HEK293 (cell line): Measurements from ENCODE around the gene ZNF202.

Experiments used
- CTCF ChIA-PET: fragments of 350-600 bp; formaldehyde crosslinking; extraction: SDS; loops from one replicate; lab custom pipeline; 2021; ENCODE audit warnings: antibody characterized with exemption; lab: Yijun Ruan, JAX
- POLR2A ChIA-PET: fragments of 300-600 bp; formaldehyde crosslinking; extraction: SDS; loops from one replicate; lab custom pipeline; 2020; ENCODE audit warnings: antibody characterized with exemption, inconsistent platforms; lab: Yijun Ruan, JAX
- H3K27ac ChIP-seq: fragments of 200-500 bp; sonication (Bioruptor generic); 2 replicates; pipeline ENCODE4 v1.5.1; 2014; ENCODE audit warnings: low read depth, low read length, control low read depth, inconsistent platforms; ENCODE audit errors: extremely low read depth
- H3K36me3 ChIP-seq, 2 experiments: fragments of 200-500 bp in 1 of 2; sonication (Bioruptor generic) in 1 of 2; 1 replicate in 1 of 2; 2 replicates in 1 of 2; pipeline ENCODE4 v1.5.1; 2014 to 2017; ENCODE audit warnings: inconsistent platforms in 2 of 2, low read length in 2 of 2; ENCODE audit not compliant: control insufficient read depth in 2 of 2, insufficient read depth in 1 of 2
- H3K4me1 ChIP-seq: fragments of 200-500 bp; sonication (Bioruptor generic); 2 replicates; pipeline ENCODE4 v1.5.1; 2014; ENCODE audit warnings: mild to moderate bottlenecking, low read length, inconsistent platforms; ENCODE audit not compliant: control insufficient read depth, insufficient read depth
- H3K4me3 ChIP-seq: 2 replicates; pipeline ENCODE4 v1.5.1; 2011; ENCODE audit warnings: low read depth, mild to moderate bottlenecking, control low read depth, low read length, moderate library complexity
- H3K9me3 ChIP-seq: fragments of 200-500 bp; sonication (Bioruptor generic); 2 replicates; pipeline ENCODE4 v1.5.1; 2014; ENCODE audit warnings: low read depth, low read length, inconsistent platforms; ENCODE audit not compliant: control insufficient read depth, insufficient read depth
- BCL11A ChIP-seq: fragments of 450-650 bp; formaldehyde crosslinking; IDR thresholded peaks from 2 replicates; pipeline ENCODE4 v1.5.1; 2016; ENCODE audit warnings: low read depth, missing biosample characterization, missing genetic modification characterization
- BCL11B ChIP-seq: fragments of 450-650 bp; formaldehyde crosslinking; IDR thresholded peaks from 2 replicates; pipeline ENCODE4 v1.5.1; 2016; ENCODE audit warnings: low read depth, missing biosample characterization, missing genetic modification characterization
- EGR2 ChIP-seq: fragments of 450-650 bp; formaldehyde crosslinking; IDR thresholded peaks from 2 replicates; pipeline ENCODE4 v1.5.1; 2016; ENCODE audit warnings: low read depth, missing biosample characterization, missing genetic modification characterization
- IKZF3 ChIP-seq: fragments of 450-650 bp; IDR thresholded peaks from 2 replicates; pipeline ENCODE4 v1.5.0; 2018; ENCODE audit warnings: missing biosample characterization, mild to moderate bottlenecking, missing genetic modification characterization, moderate library complexity
- PRDM1 ChIP-seq: fragments of 450-650 bp; formaldehyde crosslinking; IDR thresholded peaks from 2 replicates; pipeline ENCODE4; 2016; ENCODE audit warnings: missing biosample characterization, missing genetic modification characterization
- SCRT2 ChIP-seq: fragments of 450-650 bp; formaldehyde crosslinking; IDR thresholded peaks from 2 replicates; pipeline ENCODE4 v1.5.1; 2016; ENCODE audit warnings: missing biosample characterization, missing genetic modification characterization
- ZBTB48 ChIP-seq: fragments of 450-650 bp; formaldehyde crosslinking; IDR thresholded peaks from 2 replicates; pipeline ENCODE4 v1.5.1; 2016; ENCODE audit warnings: missing biosample characterization, missing genetic modification characterization
- ZNF18 ChIP-seq: fragments of 450-650 bp; formaldehyde crosslinking; IDR thresholded peaks from 2 replicates; pipeline ENCODE4 v1.5.1; 2016; ENCODE audit warnings: missing biosample characterization, missing genetic modification characterization
- ZNF24 ChIP-seq: fragments of 450-650 bp; formaldehyde crosslinking; IDR thresholded peaks from 2 replicates; pipeline ENCODE4 v1.5.1; 2016; ENCODE audit warnings: missing biosample characterization, missing genetic modification characterization
- ZNF274 ChIP-seq, 2 experiments: fragments of 200-500 bp in 1 of 2; fragments of 450-650 bp in 1 of 2; sonication (Bioruptor generic) in 1 of 2; formaldehyde crosslinking in 1 of 2; IDR thresholded peaks; 2 replicates each; pipeline versions ENCODE4 v1.5.1 to v1.6.1; 2014 to 2016; ENCODE audit warnings: borderline replicate concordance in 1 of 2, inconsistent platforms in 1 of 2, low read length in 1 of 2, missing biosample characterization in 1 of 2, missing genetic modification characterization in 1 of 2
- ZNF555 ChIP-seq: fragments of 450-650 bp; formaldehyde crosslinking; conservative IDR thresholded peaks from 2 replicates; pipeline ENCODE4 v1.5.1; 2017; ENCODE audit warnings: missing biosample characterization, mild to moderate bottlenecking, missing genetic modification characterization, inconsistent platforms
- ZNF571 ChIP-seq: fragments of 450-650 bp; formaldehyde crosslinking; IDR thresholded peaks from 2 replicates; pipeline ENCODE4 v1.5.0; 2017; ENCODE audit warnings: missing biosample characterization, missing genetic modification characterization
- ZNF624 ChIP-seq: fragments of 450-650 bp; formaldehyde crosslinking; IDR thresholded peaks from 2 replicates; pipeline ENCODE4 v1.5.1; 2017; ENCODE audit warnings: missing biosample characterization, missing genetic modification characterization
- ZNF768 ChIP-seq: fragments of 450-650 bp; formaldehyde crosslinking; IDR thresholded peaks from 2 replicates; pipeline ENCODE4 v1.5.1; 2018; ENCODE audit warnings: missing biosample characterization, mild to moderate bottlenecking, missing genetic modification characterization
- ZNF776 ChIP-seq: fragments of 450-650 bp; formaldehyde crosslinking; IDR thresholded peaks from 2 replicates; pipeline ENCODE4 v1.5.0; 2017; ENCODE audit warnings: missing biosample characterization, missing genetic modification characterization, borderline replicate concordance
- TF ChIP-seq, protein P1 (sequence below): fragments of 450-650 bp; formaldehyde crosslinking; IDR thresholded peaks from 2 replicates; pipeline ENCODE4 v1.5.1; 2016; ENCODE audit warnings: missing biosample characterization, missing genetic modification characterization
- TF ChIP-seq, protein P2 (sequence below): fragments of 450-650 bp; formaldehyde crosslinking; conservative IDR thresholded peaks from 2 replicates; pipeline ENCODE4 v1.5.1; 2016; ENCODE audit warnings: low read depth, missing biosample characterization, missing genetic modification characterization
- TF ChIP-seq, protein P3 (sequence below): fragments of 450-650 bp; formaldehyde crosslinking; IDR thresholded peaks from 2 replicates; pipeline ENCODE4 v1.5.1; 2016; ENCODE audit warnings: missing biosample characterization, missing genetic modification characterization
- TF ChIP-seq, protein P4 (sequence below): fragments of 450-650 bp; formaldehyde crosslinking; IDR thresholded peaks from 2 replicates; pipeline ENCODE4 v1.5.1; 2017; ENCODE audit warnings: missing biosample characterization, missing genetic modification characterization
- TF ChIP-seq, protein P5 (sequence below): fragments of 450-650 bp; formaldehyde crosslinking; IDR thresholded peaks from 2 replicates; pipeline ENCODE4 v1.5.0; 2017; ENCODE audit warnings: missing biosample characterization, missing genetic modification characterization, borderline replicate concordance

The ZNF202 gene

GRCh38 chr11:123775289-123775688, 33.8 kb upstream of the ZNF202 start (continued):
- TF ChIP-seq ZNF555 (tag by site-specific recombination) (no peak), ZNF776 (tag by site-specific recombination) (no peak), ZNF624 (tag by site-specific recombination) (no peak), ZNF18 (tag by site-specific recombination) (no peak), ZNF768 (tag by site-specific recombination) (no peak), PRDM1 (tag by site-specific recombination) (no peak), ZNF24 (no peak), ZBTB48 (tag by site-specific recombination) (no peak), IKZF3 (tag by site-specific recombination) (no peak), ZNF274 (IDR thresholded peaks at IDR 0.05; ENCODE audit: low read length) (no peak), ZNF274 (tag by site-specific recombination; IDR thresholded peaks at IDR 0.05; ENCODE audit: borderline replicate concordance) (no peak)
- TF ChIP-seq, protein P1, sequence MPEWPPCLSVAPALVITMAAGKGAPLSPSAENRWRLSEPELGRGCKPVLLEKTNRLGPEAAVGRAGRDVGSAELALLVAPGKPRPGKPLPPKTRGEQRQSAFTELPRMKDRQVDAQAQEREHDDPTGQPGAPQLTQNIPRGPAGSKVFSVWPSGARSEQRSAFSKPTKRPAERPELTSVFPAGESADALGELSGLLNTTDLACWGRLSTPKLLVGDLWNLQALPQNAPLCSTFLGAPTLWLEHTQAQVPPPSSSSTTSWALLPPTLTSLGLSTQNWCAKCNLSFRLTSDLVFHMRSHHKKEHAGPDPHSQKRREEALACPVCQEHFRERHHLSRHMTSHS: no peak
- TF ChIP-seq, protein P2, sequence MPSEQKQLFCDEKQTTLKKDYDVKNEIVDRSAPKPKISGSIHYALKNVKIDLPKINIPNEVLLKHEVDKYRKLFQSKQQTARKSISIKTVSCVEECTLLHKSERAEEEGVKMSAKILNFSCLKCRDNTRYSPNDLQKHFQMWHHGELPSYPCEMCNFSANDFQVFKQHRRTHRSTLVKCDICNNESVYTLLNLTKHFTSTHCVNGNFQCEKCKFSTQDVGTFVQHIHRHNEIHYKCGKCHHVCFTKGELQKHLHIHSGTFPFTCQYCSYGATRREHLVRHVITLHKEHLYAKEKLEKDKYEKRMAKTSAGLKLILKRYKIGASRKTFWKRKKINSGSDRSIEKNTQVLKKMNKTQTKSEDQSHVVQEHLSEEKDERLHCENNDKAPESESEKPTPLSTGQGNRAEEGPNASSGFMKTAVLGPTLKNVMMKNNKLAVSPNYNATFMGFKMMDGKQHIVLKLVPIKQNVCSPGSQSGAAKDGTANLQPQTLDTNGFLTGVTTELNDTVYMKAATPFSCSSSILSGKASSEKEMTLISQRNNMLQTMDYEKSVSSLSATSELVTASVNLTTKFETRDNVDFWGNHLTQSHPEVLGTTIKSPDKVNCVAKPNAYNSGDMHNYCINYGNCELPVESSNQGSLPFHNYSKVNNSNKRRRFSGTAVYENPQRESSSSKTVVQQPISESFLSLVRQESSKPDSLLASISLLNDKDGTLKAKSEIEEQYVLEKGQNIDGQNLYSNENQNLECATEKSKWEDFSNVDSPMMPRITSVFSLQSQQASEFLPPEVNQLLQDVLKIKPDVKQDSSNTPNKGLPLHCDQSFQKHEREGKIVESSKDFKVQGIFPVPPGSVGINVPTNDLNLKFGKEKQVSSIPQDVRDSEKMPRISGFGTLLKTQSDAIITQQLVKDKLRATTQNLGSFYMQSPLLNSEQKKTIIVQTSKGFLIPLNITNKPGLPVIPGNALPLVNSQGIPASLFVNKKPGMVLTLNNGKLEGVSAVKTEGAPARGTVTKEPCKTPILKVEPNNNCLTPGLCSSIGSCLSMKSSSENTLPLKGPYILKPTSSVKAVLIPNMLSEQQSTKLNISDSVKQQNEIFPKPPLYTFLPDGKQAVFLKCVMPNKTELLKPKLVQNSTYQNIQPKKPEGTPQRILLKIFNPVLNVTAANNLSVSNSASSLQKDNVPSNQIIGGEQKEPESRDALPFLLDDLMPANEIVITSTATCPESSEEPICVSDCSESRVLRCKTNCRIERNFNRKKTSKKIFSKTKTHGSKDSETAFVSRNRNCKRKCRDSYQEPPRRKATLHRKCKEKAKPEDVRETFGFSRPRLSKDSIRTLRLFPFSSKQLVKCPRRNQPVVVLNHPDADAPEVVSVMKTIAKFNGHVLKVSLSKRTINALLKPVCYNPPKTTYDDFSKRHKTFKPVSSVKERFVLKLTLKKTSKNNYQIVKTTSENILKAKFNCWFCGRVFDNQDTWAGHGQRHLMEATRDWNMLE: no peak

GRCh38 chr11:123773959-123774358, 32.5 kb upstream of the ZNF202 start:
- H3K27ac ChIP-seq: no peak overlapping the region
- H3K4me1 ChIP-seq: no peaks in the 10 kb centered on the region
- H3K9me3 ChIP-seq: no peaks in the 10 kb centered on the region
- H3K36me3 ChIP-seq: no peaks in the 10 kb centered on the region
- H3K4me3 ChIP-seq: no peak overlapping the region
- POLR2A ChIA-PET: no interaction called here
- CTCF ChIA-PET: no interaction called here
- TF ChIP-seq ZNF571 (no peak), BCL11A (tag by site-specific recombination) (no peak), EGR2 (no peak), SCRT2 (tag by site-specific recombination) (no peak), BCL11B (tag by site-specific recombination) (no peak)
- TF ChIP-seq, protein P3, sequence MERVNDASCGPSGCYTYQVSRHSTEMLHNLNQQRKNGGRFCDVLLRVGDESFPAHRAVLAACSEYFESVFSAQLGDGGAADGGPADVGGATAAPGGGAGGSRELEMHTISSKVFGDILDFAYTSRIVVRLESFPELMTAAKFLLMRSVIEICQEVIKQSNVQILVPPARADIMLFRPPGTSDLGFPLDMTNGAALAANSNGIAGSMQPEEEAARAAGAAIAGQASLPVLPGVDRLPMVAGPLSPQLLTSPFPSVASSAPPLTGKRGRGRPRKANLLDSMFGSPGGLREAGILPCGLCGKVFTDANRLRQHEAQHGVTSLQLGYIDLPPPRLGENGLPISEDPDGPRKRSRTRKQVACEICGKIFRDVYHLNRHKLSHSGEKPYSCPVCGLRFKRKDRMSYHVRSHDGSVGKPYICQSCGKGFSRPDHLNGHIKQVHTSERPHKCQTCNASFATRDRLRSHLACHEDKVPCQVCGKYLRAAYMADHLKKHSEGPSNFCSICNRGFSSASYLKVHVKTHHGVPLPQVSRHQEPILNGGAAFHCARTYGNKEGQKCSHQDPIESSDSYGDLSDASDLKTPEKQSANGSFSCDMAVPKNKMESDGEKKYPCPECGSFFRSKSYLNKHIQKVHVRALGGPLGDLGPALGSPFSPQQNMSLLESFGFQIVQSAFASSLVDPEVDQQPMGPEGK (tag by site-specific recombination): no peak
- TF ChIP-seq, protein P4, sequence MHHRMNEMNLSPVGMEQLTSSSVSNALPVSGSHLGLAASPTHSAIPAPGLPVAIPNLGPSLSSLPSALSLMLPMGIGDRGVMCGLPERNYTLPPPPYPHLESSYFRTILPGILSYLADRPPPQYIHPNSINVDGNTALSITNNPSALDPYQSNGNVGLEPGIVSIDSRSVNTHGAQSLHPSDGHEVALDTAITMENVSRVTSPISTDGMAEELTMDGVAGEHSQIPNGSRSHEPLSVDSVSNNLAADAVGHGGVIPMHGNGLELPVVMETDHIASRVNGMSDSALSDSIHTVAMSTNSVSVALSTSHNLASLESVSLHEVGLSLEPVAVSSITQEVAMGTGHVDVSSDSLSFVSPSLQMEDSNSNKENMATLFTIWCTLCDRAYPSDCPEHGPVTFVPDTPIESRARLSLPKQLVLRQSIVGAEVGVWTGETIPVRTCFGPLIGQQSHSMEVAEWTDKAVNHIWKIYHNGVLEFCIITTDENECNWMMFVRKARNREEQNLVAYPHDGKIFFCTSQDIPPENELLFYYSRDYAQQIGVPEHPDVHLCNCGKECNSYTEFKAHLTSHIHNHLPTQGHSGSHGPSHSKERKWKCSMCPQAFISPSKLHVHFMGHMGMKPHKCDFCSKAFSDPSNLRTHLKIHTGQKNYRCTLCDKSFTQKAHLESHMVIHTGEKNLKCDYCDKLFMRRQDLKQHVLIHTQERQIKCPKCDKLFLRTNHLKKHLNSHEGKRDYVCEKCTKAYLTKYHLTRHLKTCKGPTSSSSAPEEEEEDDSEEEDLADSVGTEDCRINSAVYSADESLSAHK: no peak
- TF ChIP-seq, protein P5, sequence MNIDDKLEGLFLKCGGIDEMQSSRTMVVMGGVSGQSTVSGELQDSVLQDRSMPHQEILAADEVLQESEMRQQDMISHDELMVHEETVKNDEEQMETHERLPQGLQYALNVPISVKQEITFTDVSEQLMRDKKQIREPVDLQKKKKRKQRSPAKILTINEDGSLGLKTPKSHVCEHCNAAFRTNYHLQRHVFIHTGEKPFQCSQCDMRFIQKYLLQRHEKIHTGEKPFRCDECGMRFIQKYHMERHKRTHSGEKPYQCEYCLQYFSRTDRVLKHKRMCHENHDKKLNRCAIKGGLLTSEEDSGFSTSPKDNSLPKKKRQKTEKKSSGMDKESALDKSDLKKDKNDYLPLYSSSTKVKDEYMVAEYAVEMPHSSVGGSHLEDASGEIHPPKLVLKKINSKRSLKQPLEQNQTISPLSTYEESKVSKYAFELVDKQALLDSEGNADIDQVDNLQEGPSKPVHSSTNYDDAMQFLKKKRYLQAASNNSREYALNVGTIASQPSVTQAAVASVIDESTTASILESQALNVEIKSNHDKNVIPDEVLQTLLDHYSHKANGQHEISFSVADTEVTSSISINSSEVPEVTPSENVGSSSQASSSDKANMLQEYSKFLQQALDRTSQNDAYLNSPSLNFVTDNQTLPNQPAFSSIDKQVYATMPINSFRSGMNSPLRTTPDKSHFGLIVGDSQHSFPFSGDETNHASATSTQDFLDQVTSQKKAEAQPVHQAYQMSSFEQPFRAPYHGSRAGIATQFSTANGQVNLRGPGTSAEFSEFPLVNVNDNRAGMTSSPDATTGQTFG (tag by site-specific recombination): no peak
